Measurements from ENCODE around the gene NDEL1. TPM values are rescaled to one million over a fixed set of nuclear protein-coding genes. Genes with fewer than 3 reads are reported as not detected.
A peak's percentile ranks its signal among the peaks of the same experiment; 100 is the strongest.

The NDEL1 gene
- total RNA-seq, 1 experiment from 2014 or later: 39.2 TPM

DNA sequence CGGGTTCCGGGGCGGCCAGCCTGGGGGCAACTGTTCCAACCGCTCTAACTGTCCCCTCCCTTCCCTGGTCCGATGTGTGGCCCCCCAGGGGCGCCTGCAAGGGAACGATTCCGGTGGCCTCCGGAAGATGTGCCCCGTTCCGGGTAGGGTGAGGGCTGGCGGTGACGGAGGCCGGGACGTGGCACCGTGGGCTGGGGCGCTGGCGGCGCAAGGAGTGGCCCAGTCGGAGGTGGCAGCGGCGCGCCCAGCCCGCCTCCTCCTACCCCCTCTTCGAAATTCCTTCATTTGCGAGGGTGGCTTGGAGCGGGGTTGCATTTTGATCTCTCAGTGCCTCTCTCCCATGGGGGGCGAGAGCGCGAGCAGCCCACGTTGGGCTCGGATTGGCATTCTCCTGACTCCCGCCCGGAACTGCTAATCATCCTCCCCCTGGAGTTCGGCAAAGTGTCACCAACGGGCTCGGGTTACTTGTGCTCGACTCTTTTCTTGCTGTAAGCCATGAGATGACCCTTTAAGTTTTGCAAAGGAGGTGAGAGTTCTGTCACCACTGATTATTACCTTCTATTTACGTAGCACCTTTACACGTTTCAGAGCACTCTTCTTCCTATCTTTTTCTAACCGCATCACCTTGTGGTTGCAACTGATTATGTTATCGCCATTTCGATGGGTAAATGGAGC lies 622 bp downstream of the NDEL1 start:
- Histone ChIP-seq H2AFZ (ENCODE audit: low read depth, low read length, poor library complexity, severe bottlenecking) (no peak overlapping the region), H3K79me2 (ENCODE audit: insufficient read depth, low read length) (peaks cover 53% of the 10 kb centered on the region), H3K4me2 (ENCODE audit: low read length) (peak overlapping the region; percentile 80), H3K4me3 (replicated peaks in 1 of 2; ENCODE audit: low read depth in 1 of 2, low read length in 2 of 2) (peak overlapping the region; percentile 63 to 94), H3K4me1 (ENCODE audit: control insufficient read depth in 1 of 2, insufficient read depth in 2 of 2, low read length in 2 of 2) (peaks cover 6 to 15% of the 10 kb centered on the region in 2 experiments), H3K9me2 (ENCODE audit: insufficient read depth) (no peaks in the 10 kb centered on the region), H3K27me3 (ENCODE audit: insufficient read depth, low read length) (no peaks in the 10 kb centered on the region), H3K27ac (ENCODE audit: low read depth, low read length) (peak overlapping the region; percentile 94), H3K9ac (ENCODE audit: low read length) (peak overlapping the region; percentile 98), H3K36me3 (ENCODE audit: control insufficient read depth in 1 of 2, insufficient read depth in 2 of 2, low read length in 2 of 2) (peaks cover 0 to 7% of the 10 kb centered on the region in 2 experiments; a peak in 2 of 4 replicates), H4K20me1 (ENCODE audit: insufficient read depth) (peaks cover 4% of the 10 kb centered on the region; the same call in 1 of the 2 replicates), H3K9me3 (ENCODE audit: control insufficient read depth in 1 of 2, insufficient read depth in 1 of 2, low read depth in 1 of 2, low read length in 2 of 2) (no peaks in the 10 kb centered on the region)
- ATAC-seq (peak; percentile 75), DNase-seq (ENCODE audit: low read depth, low spot score) (peak; percentile 19)
- TF ChIP-seq EGR1 (IDR thresholded peaks at IDR 0.05; ENCODE audit: low read depth): no peak
- TF ChIP-seq ZFX (IDR thresholded peaks at IDR 0.05): peak; percentile 92
- no peak for TF ChIP-seq POLR2A (IDR thresholded peaks at IDR 0.05; ENCODE audit: borderline replicate concordance, extremely low read depth, insufficient read depth, insufficient read length)
- TF ChIP-seq CBX3 (IDR thresholded peaks at IDR 0.05; ENCODE audit: low read depth): no peak
- no peak for TF ChIP-seq FOSL1 (IDR thresholded peaks at IDR 0.05; ENCODE audit: low read depth)
- no peak for TF ChIP-seq JUND (IDR thresholded peaks at IDR 0.05)
- TF ChIP-seq, protein P1, sequence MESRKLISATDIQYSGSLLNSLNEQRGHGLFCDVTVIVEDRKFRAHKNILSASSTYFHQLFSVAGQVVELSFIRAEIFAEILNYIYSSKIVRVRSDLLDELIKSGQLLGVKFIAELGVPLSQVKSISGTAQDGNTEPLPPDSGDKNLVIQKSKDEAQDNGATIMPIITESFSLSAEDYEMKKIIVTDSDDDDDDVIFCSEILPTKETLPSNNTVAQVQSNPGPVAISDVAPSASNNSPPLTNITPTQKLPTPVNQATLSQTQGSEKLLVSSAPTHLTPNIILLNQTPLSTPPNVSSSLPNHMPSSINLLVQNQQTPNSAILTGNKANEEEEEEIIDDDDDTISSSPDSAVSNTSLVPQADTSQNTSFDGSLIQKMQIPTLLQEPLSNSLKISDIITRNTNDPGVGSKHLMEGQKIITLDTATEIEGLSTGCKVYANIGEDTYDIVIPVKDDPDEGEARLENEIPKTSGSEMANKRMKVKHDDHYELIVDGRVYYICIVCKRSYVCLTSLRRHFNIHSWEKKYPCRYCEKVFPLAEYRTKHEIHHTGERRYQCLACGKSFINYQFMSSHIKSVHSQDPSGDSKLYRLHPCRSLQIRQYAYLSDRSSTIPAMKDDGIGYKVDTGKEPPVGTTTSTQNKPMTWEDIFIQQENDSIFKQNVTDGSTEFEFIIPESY (IDR thresholded peaks at IDR 0.05; ENCODE audit: extremely low read depth, insufficient replicate concordance, low read length): no peak
- TF ChIP-seq, protein P2, sequence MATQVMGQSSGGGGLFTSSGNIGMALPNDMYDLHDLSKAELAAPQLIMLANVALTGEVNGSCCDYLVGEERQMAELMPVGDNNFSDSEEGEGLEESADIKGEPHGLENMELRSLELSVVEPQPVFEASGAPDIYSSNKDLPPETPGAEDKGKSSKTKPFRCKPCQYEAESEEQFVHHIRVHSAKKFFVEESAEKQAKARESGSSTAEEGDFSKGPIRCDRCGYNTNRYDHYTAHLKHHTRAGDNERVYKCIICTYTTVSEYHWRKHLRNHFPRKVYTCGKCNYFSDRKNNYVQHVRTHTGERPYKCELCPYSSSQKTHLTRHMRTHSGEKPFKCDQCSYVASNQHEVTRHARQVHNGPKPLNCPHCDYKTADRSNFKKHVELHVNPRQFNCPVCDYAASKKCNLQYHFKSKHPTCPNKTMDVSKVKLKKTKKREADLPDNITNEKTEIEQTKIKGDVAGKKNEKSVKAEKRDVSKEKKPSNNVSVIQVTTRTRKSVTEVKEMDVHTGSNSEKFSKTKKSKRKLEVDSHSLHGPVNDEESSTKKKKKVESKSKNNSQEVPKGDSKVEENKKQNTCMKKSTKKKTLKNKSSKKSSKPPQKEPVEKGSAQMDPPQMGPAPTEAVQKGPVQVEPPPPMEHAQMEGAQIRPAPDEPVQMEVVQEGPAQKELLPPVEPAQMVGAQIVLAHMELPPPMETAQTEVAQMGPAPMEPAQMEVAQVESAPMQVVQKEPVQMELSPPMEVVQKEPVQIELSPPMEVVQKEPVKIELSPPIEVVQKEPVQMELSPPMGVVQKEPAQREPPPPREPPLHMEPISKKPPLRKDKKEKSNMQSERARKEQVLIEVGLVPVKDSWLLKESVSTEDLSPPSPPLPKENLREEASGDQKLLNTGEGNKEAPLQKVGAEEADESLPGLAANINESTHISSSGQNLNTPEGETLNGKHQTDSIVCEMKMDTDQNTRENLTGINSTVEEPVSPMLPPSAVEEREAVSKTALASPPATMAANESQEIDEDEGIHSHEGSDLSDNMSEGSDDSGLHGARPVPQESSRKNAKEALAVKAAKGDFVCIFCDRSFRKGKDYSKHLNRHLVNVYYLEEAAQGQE (IDR thresholded peaks at IDR 0.05; ENCODE audit: low read depth): no peak
- no peak for TF ChIP-seq RAD21 (IDR thresholded peaks at IDR 0.05; ENCODE audit: low read depth)
- no peak for TF ChIP-seq YY1 (IDR thresholded peaks at IDR 0.05; ENCODE audit: extremely low read depth, insufficient replicate concordance, low read depth, low read length)
- peak; percentile 49; the same call in 1 of the 2 replicates for TF ChIP-seq SIN3A (IDR thresholded peaks at IDR 0.05; ENCODE audit: low read depth)
- no peak for TF ChIP-seq ZNF274 (IDR thresholded peaks at IDR 0.05; ENCODE audit: low read depth, low read length)
- CTCF ChIA-PET: interaction anchor here (0.8 to 2.6 kb wide), 5 partner anchors 26 to 349 kb away, joined by 3 to 16 read pairs (median 5); no protein-coding TSS in a partner anchor
- intact Hi-C loops (cut with micrococcal nuclease): loop anchor here (1.0 to 5.0 kb wide), 2 partner anchors 53 to 196 kb away; partner anchors contain the start of genes MYH10 and RPL26
- POLR2A ChIA-PET: interaction anchor here (0.7 to 1.8 kb wide), 12 partner anchors 10 to 349 kb away, joined by 3 to 14 read pairs (median 4); partner anchors contain the start of genes AURKB and MYH10
- RAD21 ChIA-PET (ENCODE audit: low non-redundant PET in 1 of 2, low total read pairs in 2 of 2, uncharacterized antibody in 2 of 2, unreplicated experiment in 2 of 2): interaction anchor here (1.0 kb wide), 2 partner anchors 53 to 310 kb away, joined by 3 to 6 read pairs; no protein-coding TSS in a partner anchor
- no TSS peak for BruUV-seq (replicated peaks)

Data from HCT116 (cell line).